ENCODE results near the gene STRBP.
A peak's percentile ranks its signal among the peaks of the same experiment; 100 is the strongest.

STRBP gene

GRCh38 chr9:123074628-123075027, 193.8 kb downstream of the STRBP start:
- DNase-seq (ENCODE audit: low read depth) = no peak
- Histone ChIP-seq H3K9me3 (ENCODE audit: control insufficient read depth, low read length) (no peaks in the 10 kb centered on the region), H3K4me3 (ENCODE audit: low read length) (peak overlapping the region; percentile 53), H3K9ac (ENCODE audit: low read length) (peak overlapping the region; percentile 73), H3K4me1 (ENCODE audit: control insufficient read depth, insufficient read depth, low read length) (peaks cover 41% of the 10 kb centered on the region), H3K36me3 (ENCODE audit: control insufficient read depth, insufficient read depth, low read length, severe bottlenecking) (peaks cover 44% of the 10 kb centered on the region), H3K27me3 (replicated peaks; ENCODE audit: control insufficient read depth, insufficient read depth, low read length) (no peaks in the 10 kb centered on the region)

GRCh38 chr9:123073991-123074422, 194.4 kb downstream of the STRBP start:
- Histone ChIP-seq H3K27me3 (replicated peaks; ENCODE audit: control insufficient read depth, insufficient read depth, low read length) (no peaks in the 10 kb centered on the region), H3K4me1 (ENCODE audit: control insufficient read depth, insufficient read depth, low read length) (peaks cover 48% of the 10 kb centered on the region), H3K9ac (ENCODE audit: low read length) (peak overlapping the region; percentile 73), H3K36me3 (ENCODE audit: control insufficient read depth, insufficient read depth, low read length, severe bottlenecking) (peaks cover 39% of the 10 kb centered on the region), H3K4me3 (ENCODE audit: low read length) (peak overlapping the region; percentile 53), H3K9me3 (ENCODE audit: control insufficient read depth, low read length) (no peaks in the 10 kb centered on the region)
- DNase-seq (ENCODE audit: low read depth) = peak; percentile 63

- H3K4me1 ChIP-seq (ENCODE audit: control insufficient read depth, insufficient read depth, low read length) = peaks cover 53% of the 10 kb centered on the region
- H3K27me3 ChIP-seq (replicated peaks; ENCODE audit: control insufficient read depth, insufficient read depth, low read length) = no peaks in the 10 kb centered on the region
- peak overlapping the region; percentile 53 for H3K4me3 ChIP-seq (ENCODE audit: low read length)
- H3K36me3 ChIP-seq (ENCODE audit: control insufficient read depth, insufficient read depth, low read length, severe bottlenecking) = peaks cover 33% of the 10 kb centered on the region
- DNase-seq (ENCODE audit: low read depth) = no peak
- H3K9me3 ChIP-seq (ENCODE audit: control insufficient read depth, low read length) = no peaks in the 10 kb centered on the region
- H3K9ac ChIP-seq (ENCODE audit: low read length) = peak overlapping the region; percentile 73
Observed at GRCh38 chr9:123073441-123073840, 194.9 kb downstream of the STRBP start.

DNA sequence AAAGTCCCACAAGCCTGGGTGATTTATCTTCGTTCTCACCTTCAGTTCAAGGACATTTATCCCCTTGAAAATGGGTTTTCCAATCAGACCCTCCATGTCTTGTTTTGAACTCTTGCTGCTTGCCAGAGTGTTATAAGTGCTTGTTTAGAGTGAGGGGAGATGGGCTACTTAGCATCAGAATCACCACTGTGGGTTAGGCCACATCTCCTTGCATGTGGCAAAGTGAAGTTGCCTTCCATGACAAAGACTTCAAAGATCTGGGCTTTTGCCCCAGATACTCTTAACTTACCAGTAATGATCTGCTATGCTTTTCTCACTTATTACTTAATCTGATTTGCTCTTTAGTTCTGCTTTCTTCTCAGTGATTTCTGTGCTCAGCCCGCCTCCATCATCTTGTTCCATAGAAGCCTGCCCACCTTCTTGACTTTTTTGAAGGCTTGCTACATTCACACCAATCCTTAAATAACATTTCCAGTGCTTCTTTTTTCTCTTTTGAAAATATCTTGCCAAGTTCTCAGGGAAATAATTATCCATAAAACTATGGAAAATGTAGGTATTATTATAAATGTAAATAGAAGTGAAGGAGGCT, 195.9 kb downstream of the STRBP start:
- Histone ChIP-seq H3K27me3 (replicated peaks; ENCODE audit: control insufficient read depth, insufficient read depth, low read length) (no peaks in the 10 kb centered on the region), H3K4me1 (ENCODE audit: control insufficient read depth, insufficient read depth, low read length) (peaks cover 61% of the 10 kb centered on the region), H3K36me3 (ENCODE audit: control insufficient read depth, insufficient read depth, low read length, severe bottlenecking) (peaks cover 27% of the 10 kb centered on the region), H3K9ac (ENCODE audit: low read length) (peak overlapping the region; percentile 73), H3K4me3 (ENCODE audit: low read length) (no peak overlapping the region), H3K9me3 (ENCODE audit: control insufficient read depth, low read length) (no peaks in the 10 kb centered on the region)
- DNase-seq (ENCODE audit: low read depth) = no peak

All from adipocyte (in vitro differentiated cells).